Parathyroid adenoma (tissue), 2 donors: Measurements from ENCODE around the gene EFCAB6.

Source experiments
- H2AFZ ChIP-seq: fragments of 300-600 bp; sonication (generic); one replicate; pipeline ENCODE4 v1.7.0; 2017; ENCODE audit warnings: antibody characterized with exemption, mild to moderate bottlenecking
- H3K27ac ChIP-seq: fragments of 300-600 bp; sonication (generic); one replicate; pipeline ENCODE4 v1.7.0; 2017
- H3K27me3 ChIP-seq: fragments of 300-600 bp; sonication (generic); one replicate; pipeline ENCODE4 v1.7.0; 2017; ENCODE audit warnings: low read length; ENCODE audit not compliant: control insufficient read depth, insufficient read depth
- H3K36me3 ChIP-seq: fragments of 300-600 bp; sonication (generic); one replicate; pipeline ENCODE4 v1.7.0; 2017; ENCODE audit warnings: low read length; ENCODE audit not compliant: control insufficient read depth, insufficient read depth
- H3K4me1 ChIP-seq: fragments of 300-600 bp; sonication (generic); one replicate; pipeline ENCODE4 v1.7.0; 2017; ENCODE audit warnings: control low read depth
- H3K4me2 ChIP-seq: fragments of 300-600 bp; sonication (generic); one replicate; pipeline ENCODE4 v1.7.0; 2017; ENCODE audit warnings: low read length
- H3K4me3 ChIP-seq: fragments of 300-600 bp; sonication (generic); one replicate; pipeline ENCODE4 v1.7.0; 2017; ENCODE audit warnings: low read depth, low read length
- H3K79me2 ChIP-seq: fragments of 300-600 bp; sonication (generic); one replicate; pipeline ENCODE4 v1.7.0; 2017; ENCODE audit warnings: control low read depth
- H3K9ac ChIP-seq: fragments of 300-600 bp; sonication (generic); one replicate; pipeline ENCODE4 v1.7.0; 2017; ENCODE audit warnings: mild to moderate bottlenecking
- H3K9me3 ChIP-seq: fragments of 300-600 bp; sonication (generic); one replicate; pipeline ENCODE4 v1.7.0; 2017; ENCODE audit warnings: low read length; ENCODE audit not compliant: control insufficient read depth
- CTCF ChIP-seq: fragments of 300-600 bp; sonication (generic); IDR thresholded peaks from one replicate; pipeline ENCODE4 v1.7.0; 2017; ENCODE audit warnings: antibody characterized with exemption, mild to moderate bottlenecking
- donor health status: primary hyperparathyroidism.

Gene EFCAB6

GRCh38 chr22:43833286-43834240 lies 21.5 kb upstream of the EFCAB6 start:
- H3K4me2 ChIP-seq: no peak overlapping the region
- no peak overlapping the region for H3K4me3 ChIP-seq
- H3K79me2 ChIP-seq: no peaks in the 10 kb centered on the region
- H2AFZ ChIP-seq: no peak overlapping the region
- no peaks in the 10 kb centered on the region for H3K27me3 ChIP-seq
- H3K27ac ChIP-seq: no peak overlapping the region
- H3K9ac ChIP-seq: no peak overlapping the region
- no peak for TF ChIP-seq CTCF
- H3K4me1 ChIP-seq: no peaks in the 10 kb centered on the region
- no peaks in the 10 kb centered on the region for H3K36me3 ChIP-seq
- H3K9me3 ChIP-seq: no peaks in the 10 kb centered on the region

DNA sequence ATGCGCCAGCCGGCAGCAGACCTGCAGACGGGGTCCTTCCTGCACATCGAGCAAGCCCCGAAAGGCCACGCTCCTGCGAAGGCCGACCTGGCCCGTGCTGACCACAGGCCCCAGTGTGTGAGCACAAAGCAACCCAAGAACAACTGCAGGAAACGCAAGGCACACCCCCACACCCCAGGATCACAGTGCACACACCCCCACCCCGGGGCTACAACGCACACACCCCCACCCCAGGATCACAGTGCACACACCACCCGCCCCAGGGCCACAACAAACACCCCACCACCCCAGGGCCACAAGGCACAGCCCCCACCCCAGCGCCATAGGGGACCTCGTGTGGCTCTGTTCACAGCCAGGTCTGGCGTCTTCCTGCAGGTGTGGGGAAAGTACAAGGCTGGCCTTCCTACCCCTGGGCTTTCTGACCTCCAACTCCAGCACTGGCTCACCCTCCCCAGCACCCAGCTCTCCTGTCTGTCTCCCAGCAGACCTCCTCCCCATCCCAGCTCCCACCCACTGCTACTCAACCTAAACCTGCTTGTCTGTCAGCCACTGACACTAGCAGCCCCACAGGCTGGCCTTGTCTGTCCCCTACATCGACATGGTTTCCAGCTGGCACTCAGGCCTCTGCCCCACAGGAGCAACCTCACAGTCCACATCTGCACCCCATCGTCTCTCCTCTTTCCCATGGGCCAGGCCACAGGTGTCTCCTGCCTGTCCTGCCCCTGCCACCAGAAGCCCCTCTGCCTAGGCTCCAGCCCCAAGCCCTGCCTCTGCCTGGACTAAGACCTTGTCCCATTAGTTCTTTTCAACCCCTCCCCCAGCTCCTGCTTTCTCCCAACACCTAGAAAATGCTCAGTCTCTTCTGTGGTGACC lies 20.5 kb upstream of the EFCAB6 start:
- no peak for TF ChIP-seq CTCF
- no peaks in the 10 kb centered on the region for H3K9me3 ChIP-seq
- no peaks in the 10 kb centered on the region for H3K27me3 ChIP-seq
- H3K27ac ChIP-seq: no peak overlapping the region
- H3K36me3 ChIP-seq: no peaks in the 10 kb centered on the region
- no peak overlapping the region for H3K4me2 ChIP-seq
- no peak overlapping the region for H2AFZ ChIP-seq
- H3K4me3 ChIP-seq: no peak overlapping the region
- H3K79me2 ChIP-seq: no peaks in the 10 kb centered on the region
- H3K9ac ChIP-seq: no peak overlapping the region
- H3K4me1 ChIP-seq: no peaks in the 10 kb centered on the region

- Histone ChIP-seq H2AFZ (no peak overlapping the region), H3K4me3 (no peak overlapping the region), H3K9me3 (no peaks in the 10 kb centered on the region), H3K9ac (no peak overlapping the region), H3K27ac (no peak overlapping the region), H3K79me2 (no peaks in the 10 kb centered on the region), H3K4me1 (no peaks in the 10 kb centered on the region), H3K27me3 (no peaks in the 10 kb centered on the region), H3K4me2 (no peak overlapping the region), H3K36me3 (no peaks in the 10 kb centered on the region)
- no peak for TF ChIP-seq CTCF
These were observed 19.7 kb upstream of the EFCAB6 start for GRCh38 chr22:43831561-43832392.

DNA sequence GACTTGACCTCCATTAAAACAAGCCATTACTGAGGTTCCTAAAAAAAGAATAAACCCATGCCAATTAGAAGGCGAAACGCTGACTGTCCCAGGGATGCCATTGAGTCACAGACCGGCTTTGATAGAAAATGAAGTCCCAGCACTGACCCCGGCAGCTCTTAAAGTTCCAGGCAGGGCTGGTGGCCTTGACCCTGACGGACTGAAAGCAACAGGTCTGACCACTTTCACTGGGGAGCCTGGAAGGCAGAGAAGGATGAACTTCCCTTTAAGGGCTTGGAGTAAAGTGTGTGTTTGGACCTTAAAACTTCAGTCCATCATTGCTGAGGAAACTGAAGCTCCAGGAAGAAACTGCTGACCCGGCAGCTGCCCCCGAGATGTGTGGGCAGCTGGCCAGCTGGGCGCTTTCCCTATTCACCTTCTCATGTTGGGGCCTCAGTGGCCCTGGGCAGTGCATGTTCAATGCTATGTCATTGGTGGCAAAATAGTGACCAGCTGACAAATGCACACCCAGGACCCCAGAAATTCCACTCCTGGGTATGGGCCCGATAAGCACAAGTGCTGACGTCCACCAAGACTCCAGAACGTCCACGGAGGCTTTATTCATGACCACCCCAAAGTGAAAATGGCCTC lies 18.9 kb upstream of the EFCAB6 start:
- no peak for TF ChIP-seq CTCF
- no peak overlapping the region for H3K27ac ChIP-seq
- H2AFZ ChIP-seq: no peak overlapping the region
- no peaks in the 10 kb centered on the region for H3K79me2 ChIP-seq
- no peaks in the 10 kb centered on the region for H3K27me3 ChIP-seq
- no peaks in the 10 kb centered on the region for H3K4me1 ChIP-seq
- H3K36me3 ChIP-seq: no peaks in the 10 kb centered on the region
- no peaks in the 10 kb centered on the region for H3K9me3 ChIP-seq
- H3K9ac ChIP-seq: no peak overlapping the region
- no peak overlapping the region for H3K4me3 ChIP-seq
- H3K4me2 ChIP-seq: no peak overlapping the region
